Central memory CD8-positive, alpha-beta T cell (primary cell): Measurements from ENCODE around the gene CLIC3.
A peak's percentile ranks its signal among the peaks of the same experiment; 100 is the strongest.

Source experiments
- ATAC-seq: fragments of 150-1000 bp; cut with Tn5 transposase; replicated peaks from 2 replicates; pipeline ENCODE4 v1.10.0; 2022; ENCODE audit warnings: mild to moderate bottlenecking, moderate FRiP score, moderate number of reproducible peaks; ENCODE audit not compliant: poor library complexity, severe bottlenecking; ENCODE audit errors: extremely low read depth
- DNase-seq, 2 donors: peaks; one replicate each; pipeline ENCODE4 v3.0.0; 2021; ENCODE audit warnings: low spot score in 2 of 2
- H3K27ac Mint-ChIP-seq: one replicate; pipeline ENCODE4 v1.8.0; 2022; ENCODE audit warnings: low read depth, mild to moderate bottlenecking, moderate library complexity, mixed read lengths
- H3K27me3 Mint-ChIP-seq: one replicate; pipeline ENCODE4 v1.8.0; 2022; ENCODE audit warnings: mixed read lengths
- H3K36me3 Mint-ChIP-seq: one replicate; pipeline ENCODE4 v1.8.0; 2022; ENCODE audit warnings: mild to moderate bottlenecking, moderate library complexity, mixed read lengths; ENCODE audit not compliant: insufficient read depth
- H3K4me1 Mint-ChIP-seq: one replicate; pipeline ENCODE4 v1.8.0; 2022; ENCODE audit warnings: mixed read lengths
- H3K4me3 Mint-ChIP-seq: one replicate; pipeline ENCODE4 v1.8.0; 2022; ENCODE audit warnings: mild to moderate bottlenecking, moderate library complexity, mixed read lengths
- H3K9me3 Mint-ChIP-seq: one replicate; pipeline ENCODE4 v1.8.0; 2022; ENCODE audit warnings: mixed read lengths

Gene CLIC3

GRCh38 chr9:137000177-137000930 is 4.0 kb upstream of the CLIC3 start:
- Mint-ChIP-seq H3K4me3 (peak overlapping the region; percentile 60), H3K36me3 (peaks cover 20% of the 10 kb centered on the region), H3K27ac (peak overlapping the region; percentile 80), H3K4me1 (peaks cover 45% of the 10 kb centered on the region), H3K9me3 (no peaks in the 10 kb centered on the region), H3K27me3 (no peaks in the 10 kb centered on the region)
- ATAC-seq (peak; percentile 49), DNase-seq (no peak)

- Mint-ChIP-seq H3K27me3 (no peaks in the 10 kb centered on the region), H3K4me1 (peaks cover 44% of the 10 kb centered on the region), H3K9me3 (no peaks in the 10 kb centered on the region), H3K27ac (peak overlapping the region; percentile 95), H3K4me3 (peak overlapping the region; percentile 83), H3K36me3 (peaks cover 27% of the 10 kb centered on the region)
- DNase-seq (peak in 1 of 2 donors; percentile 56), ATAC-seq (peak; percentile 12)
These were observed 1.5 kb upstream of the CLIC3 start for GRCh38 chr9:136997830-136998234.

- ATAC-seq (no peak), DNase-seq (no peak)
- peaks cover 29% of the 10 kb centered on the region for H3K36me3 Mint-ChIP-seq
- H3K4me1 Mint-ChIP-seq = peaks cover 44% of the 10 kb centered on the region
- peak overlapping the region; percentile 83 for H3K4me3 Mint-ChIP-seq
- H3K9me3 Mint-ChIP-seq = no peaks in the 10 kb centered on the region
- H3K27ac Mint-ChIP-seq = peak overlapping the region; percentile 95
- no peaks in the 10 kb centered on the region for H3K27me3 Mint-ChIP-seq
These were observed 1.0 kb upstream of the CLIC3 start for GRCh38 chr9:136997371-136997770.

GRCh38 chr9:136995772-136996311 is 526 bp downstream of the CLIC3 start:
- no peak for DNase-seq

GRCh38 chr9:136995362-136995761 is 1.0 kb downstream of the CLIC3 start:
- peaks cover 38% of the 10 kb centered on the region for H3K4me1 Mint-ChIP-seq

More at GRCh38 chr9:136995772-136996311, 526 bp downstream of the CLIC3 start:
- Mint-ChIP-seq H3K36me3 (peaks cover 36% of the 10 kb centered on the region), H3K27ac (peak overlapping the region; percentile 95), H3K4me3 (peak overlapping the region; percentile 83), H3K4me1 (peaks cover 43% of the 10 kb centered on the region), H3K9me3 (no peaks in the 10 kb centered on the region), H3K27me3 (no peaks in the 10 kb centered on the region)
- ATAC-seq = no peak

GRCh38 chr9:136994888-136995230 is 1.5 kb downstream of the CLIC3 start:
- H3K4me1 Mint-ChIP-seq = peaks cover 33% of the 10 kb centered on the region
- no peaks in the 10 kb centered on the region for H3K9me3 Mint-ChIP-seq
- H3K36me3 Mint-ChIP-seq = peaks cover 29% of the 10 kb centered on the region
- ATAC-seq = no peak
- H3K27me3 Mint-ChIP-seq = no peaks in the 10 kb centered on the region
- no peak for DNase-seq
- no peak overlapping the region for H3K27ac Mint-ChIP-seq
- H3K4me3 Mint-ChIP-seq = no peak overlapping the region

More at GRCh38 chr9:136995362-136995761, 1.0 kb downstream of the CLIC3 start:
- H3K27me3 Mint-ChIP-seq = no peaks in the 10 kb centered on the region
- DNase-seq (no peak), ATAC-seq (no peak)
- no peak overlapping the region for H3K27ac Mint-ChIP-seq
- no peak overlapping the region for H3K4me3 Mint-ChIP-seq
- H3K9me3 Mint-ChIP-seq = no peaks in the 10 kb centered on the region
- H3K36me3 Mint-ChIP-seq = peaks cover 32% of the 10 kb centered on the region

GRCh38 chr9:136994180-136994887 is 2.0 kb downstream of the CLIC3 start:
- no peaks in the 10 kb centered on the region for H3K9me3 Mint-ChIP-seq
- H3K36me3 Mint-ChIP-seq = peaks cover 29% of the 10 kb centered on the region
- peak overlapping the region; percentile 85 for H3K4me3 Mint-ChIP-seq
- no peaks in the 10 kb centered on the region for H3K27me3 Mint-ChIP-seq
- ATAC-seq (no peak), DNase-seq (no peak)
- H3K27ac Mint-ChIP-seq = peak overlapping the region; percentile 93
- H3K4me1 Mint-ChIP-seq = peaks cover 32% of the 10 kb centered on the region

GRCh38 chr9:136992819-136993369 is 3.5 kb downstream of the CLIC3 start:
- Mint-ChIP-seq H3K9me3 (no peaks in the 10 kb centered on the region), H3K4me3 (peak overlapping the region; percentile 85), H3K27me3 (no peaks in the 10 kb centered on the region), H3K36me3 (peaks cover 27% of the 10 kb centered on the region), H3K4me1 (peaks cover 25% of the 10 kb centered on the region), H3K27ac (peak overlapping the region; percentile 93)
- peak in 1 of 2 donors; percentile 57 for DNase-seq
- no peak for ATAC-seq

- Mint-ChIP-seq H3K27me3 (no peaks in the 10 kb centered on the region), H3K4me1 (peaks cover 18% of the 10 kb centered on the region), H3K4me3 (peak within 1 kb of the TSS; percentile 85), H3K9me3 (no peaks in the 10 kb centered on the region), H3K27ac (peak within 1 kb of the TSS; percentile 93), H3K36me3 (peaks cover 22% of the 10 kb centered on the region)
- ATAC-seq (peak; percentile 81), DNase-seq (peak; percentile 89)
These were observed 4.2 kb downstream of the CLIC3 start, which contains the start of gene PAXX for GRCh38 chr9:136991993-136992818. PAXX (plus strand) TSS chr9:136992422; CDS start chr9:136992444, 22 bp downstream.

GRCh38 chr9:136990242-136990911 is 6.0 kb downstream of the CLIC3 start:
- H3K4me1 Mint-ChIP-seq = peaks cover 9% of the 10 kb centered on the region
- H3K27me3 Mint-ChIP-seq = no peaks in the 10 kb centered on the region
- ATAC-seq (no peak), DNase-seq (no peak)
- peak overlapping the region; percentile 85 for H3K4me3 Mint-ChIP-seq
- peaks cover 18% of the 10 kb centered on the region for H3K36me3 Mint-ChIP-seq
- H3K9me3 Mint-ChIP-seq = no peaks in the 10 kb centered on the region
- no peak overlapping the region for H3K27ac Mint-ChIP-seq

- H3K9me3 Mint-ChIP-seq = no peaks in the 10 kb centered on the region
- H3K4me3 Mint-ChIP-seq = no peak overlapping the region
- ATAC-seq (no peak), DNase-seq (no peak)
- H3K27me3 Mint-ChIP-seq = peaks cover 7% of the 10 kb centered on the region
- H3K36me3 Mint-ChIP-seq = peaks cover 14% of the 10 kb centered on the region
- H3K27ac Mint-ChIP-seq = no peak overlapping the region
- H3K4me1 Mint-ChIP-seq = peaks cover 10% of the 10 kb centered on the region
These were observed 7.5 kb downstream of the CLIC3 start for GRCh38 chr9:136988872-136989271.
